Omental fat pad (tissue), 4 donors: ENCODE results near the gene RPL13A. TPM values are rescaled to one million over a fixed set of nuclear protein-coding genes. Genes with fewer than 3 reads are reported as not detected.
A peak's percentile ranks its signal among the peaks of the same experiment; 100 is the strongest.

Source experiments
- ATAC-seq: fragments of 150-250 bp; one replicate; pipeline ENCODE4 v1.9.1; 2016; ENCODE audit warnings: mild to moderate bottlenecking, moderate library complexity; ENCODE audit not compliant: low FRiP score
- DNase-seq: peaks from one replicate; pipeline ENCODE4 v3.0.0-alpha.2; 2019; ENCODE audit warnings: low spot score
- CTCF ChIP-seq, 3 donors: fragments of 450-650 bp; IDR thresholded peaks; one replicate each; pipeline ENCODE4 v1.5.1; 2016 to 2017; ENCODE audit warnings: antibody characterized with exemption in 3 of 3, mild to moderate bottlenecking in 3 of 3, moderate library complexity in 2 of 3
- total RNA-seq, 4 donors: library from RNA; depleted of rRNA; stranded (reverse); fragments of >200 nt; gene quantifications; one replicate each; pipeline ENCODE4 v1.1.0, GENCODE V29; 2016

RPL13A gene
- total RNA-seq, result 1,000 to 10,000 TPM; 2,551 to 3,862 (median 3,160) TPM

DNA sequence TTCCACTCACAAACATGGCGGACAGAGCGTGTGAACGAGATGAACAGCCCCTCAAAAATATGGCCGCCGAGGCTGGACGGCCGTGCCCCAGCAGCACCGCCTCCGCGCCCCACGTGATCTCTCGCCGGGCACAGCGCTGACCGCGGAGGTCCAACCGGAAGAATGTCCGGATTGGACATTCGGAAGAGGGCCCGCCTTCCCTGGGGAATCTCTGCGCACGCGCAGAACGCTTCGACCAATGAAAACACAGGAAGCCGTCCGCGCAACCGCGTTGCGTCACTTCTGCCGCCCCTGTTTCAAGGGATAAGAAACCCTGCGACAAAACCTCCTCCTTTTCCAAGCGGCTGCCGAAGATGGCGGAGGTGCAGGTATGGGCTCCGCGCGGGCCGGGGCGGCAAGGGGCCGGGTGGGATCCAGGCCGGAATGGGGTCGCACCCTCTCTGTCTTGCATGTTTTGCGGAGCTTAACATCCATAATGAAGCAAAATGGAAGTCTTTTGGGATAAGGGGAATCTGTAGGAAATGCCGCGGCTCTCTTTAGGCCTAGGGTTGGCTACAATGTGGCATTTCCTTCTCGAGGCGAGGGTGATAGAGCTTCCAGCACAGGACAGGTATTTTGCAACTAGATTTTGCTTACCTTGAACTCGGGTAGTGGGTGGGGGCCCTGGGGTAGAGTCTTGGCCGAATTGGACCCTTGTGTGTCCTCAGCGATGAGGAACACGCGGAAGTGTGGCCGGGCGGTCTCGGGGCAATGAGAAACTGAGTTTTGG lies at the start of gene RPL13A:
Gene RPL13A (plus strand): TSS at position 332 of the 769 bp plus-strand sequence. CDS start 22 bp downstream, at position 354.
- ATAC-seq, result peak; percentile 96
- no peak for TF ChIP-seq CTCF (IDR thresholded peaks at IDR 0.05)
- DNase-seq, result peak; percentile 98

- ATAC-seq, result no peak
- no peak for TF ChIP-seq CTCF (IDR thresholded peaks at IDR 0.05)
These were observed 49.1 kb upstream of the RPL13A start for GRCh38 chr19:49438261-49438660.

GRCh38 chr19:49439836-49440235 lies 47.6 kb upstream of the RPL13A start:
- DNase-seq (no peak), ATAC-seq (no peak)
- TF ChIP-seq CTCF (IDR thresholded peaks at IDR 0.05), result no peak

More at GRCh38 chr19:49438261-49438660, 49.1 kb upstream of the RPL13A start:
- no peak for DNase-seq

DNA sequence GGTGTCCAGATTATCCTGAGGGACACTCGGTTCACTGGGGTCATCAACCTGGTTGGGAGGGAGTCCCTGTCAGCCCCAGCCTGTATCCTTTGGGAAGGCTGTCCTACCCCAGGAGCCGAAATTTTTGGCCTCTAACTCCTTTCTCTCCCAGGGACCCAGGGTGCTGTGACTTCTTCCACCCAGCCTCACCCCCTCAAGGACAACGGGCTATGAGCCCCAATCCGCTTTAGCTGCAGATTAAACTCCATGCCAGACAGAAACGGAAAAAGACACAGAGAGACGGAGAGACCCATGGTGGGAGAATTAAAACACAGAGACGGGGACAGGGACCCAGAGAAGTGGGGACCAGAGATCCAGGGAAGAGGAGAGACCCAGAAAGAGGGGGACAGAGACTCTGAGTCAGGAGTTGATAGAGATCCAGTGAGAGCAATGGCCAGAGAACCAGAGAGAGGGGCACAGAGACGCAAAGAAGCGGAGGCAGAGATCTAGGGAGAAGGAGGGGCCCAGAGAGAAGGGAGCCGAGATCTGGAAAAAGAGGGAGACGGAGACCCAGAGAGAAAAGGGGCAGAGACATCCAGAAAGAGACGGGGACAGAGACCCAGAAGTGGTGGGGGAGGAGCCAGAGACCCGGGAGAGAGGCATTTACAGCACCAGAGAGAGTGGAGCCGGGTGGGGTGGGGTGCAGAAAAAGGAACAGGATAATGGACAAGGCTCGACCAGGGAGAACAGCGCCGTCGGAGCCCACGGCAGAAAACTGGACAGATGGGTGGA lies 46.8 kb upstream of the RPL13A start:
- DNase-seq (no peak), ATAC-seq (no peak)
- no peak for TF ChIP-seq CTCF (IDR thresholded peaks at IDR 0.05)

GRCh38 chr19:49441210-49441959 lies 46.0 kb upstream of the RPL13A start, which contains the start of gene SLC17A7:
TSS of gene SLC17A7 (minus strand) at chr19:49441527. CDS start at chr19:49441379, 148 bp downstream.
- TF ChIP-seq CTCF (IDR thresholded peaks at IDR 0.05), result no peak
- DNase-seq (no peak), ATAC-seq (no peak)

DNA sequence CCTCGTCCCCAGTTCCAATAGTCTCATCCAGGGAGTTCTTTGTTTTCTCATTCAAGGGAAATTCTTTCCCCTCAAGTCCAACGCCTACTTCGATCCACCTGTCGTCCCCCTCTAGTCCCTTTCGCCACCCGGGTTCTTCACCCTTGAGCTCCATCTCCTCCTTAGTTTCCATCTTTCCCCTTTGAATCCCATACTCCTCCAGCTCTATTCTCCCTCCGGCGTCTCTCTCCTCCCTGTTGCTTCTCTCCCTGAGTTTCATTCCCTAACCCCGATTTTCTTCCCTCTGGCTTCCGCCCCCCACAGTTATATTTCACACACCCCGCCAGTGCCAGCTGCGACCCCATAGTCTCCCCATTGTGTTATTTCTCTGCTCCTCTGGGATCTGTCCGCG lies 45.5 kb upstream of the RPL13A start:
- DNase-seq (no peak), ATAC-seq (no peak)
- no peak for TF ChIP-seq CTCF (IDR thresholded peaks at IDR 0.05)
